GM21529 (cell line): ENCODE measurements around the gene SIX4.
"Not testable (repeated sequence)": the region's sequence is repeated elsewhere in the genome, so short reads cannot be mapped to it uniquely, and the experiment has no call there.

Source experiments
- ATAC-seq: cut with Tn5 transposase; IDR thresholded peaks from one replicate; pipeline ENCODE4 v1.9.1; 2021; ENCODE audit not compliant: unreplicated experiment

Gene SIX4

DNA sequence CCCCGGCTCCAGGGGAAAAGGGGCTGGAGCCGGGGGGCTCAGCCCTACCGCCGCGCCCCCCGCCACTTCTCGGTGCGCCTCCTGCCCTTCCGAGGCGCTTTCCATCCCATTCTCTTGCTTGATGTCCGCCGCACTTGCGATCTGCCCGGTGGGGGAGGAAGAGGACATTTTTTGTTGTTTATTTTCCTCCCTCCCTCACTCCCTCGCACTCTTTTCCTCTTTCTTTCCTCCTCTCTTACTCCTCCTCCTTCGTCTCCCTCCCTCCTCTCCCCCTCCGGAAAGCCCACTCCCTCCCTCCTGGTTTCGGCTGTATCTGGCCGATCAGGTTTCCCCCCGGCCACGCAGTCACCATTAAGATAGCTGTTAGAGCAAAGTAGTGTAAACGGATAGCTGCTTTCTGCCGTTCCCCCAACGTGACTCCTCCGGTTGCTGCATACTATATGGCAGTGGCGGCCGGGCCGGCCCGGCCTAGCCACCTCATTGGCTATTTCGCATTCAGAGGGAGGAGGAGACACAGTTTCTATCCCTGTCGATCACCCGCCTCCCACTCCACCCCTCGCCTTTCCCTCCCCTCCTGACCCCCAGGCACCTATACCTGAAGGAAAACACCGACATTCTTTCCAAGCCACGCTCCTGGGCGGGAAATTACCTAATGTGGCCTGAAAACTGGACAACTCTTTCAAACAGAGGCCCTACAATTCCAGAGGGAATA is at the start of gene SIX4:
Gene SIX4 (minus strand): TSS at position 445 of the 712 bp plus-strand sequence. CDS start 277 bp downstream, at position 168.
- peak; percentile 48 for ATAC-seq

DNA sequence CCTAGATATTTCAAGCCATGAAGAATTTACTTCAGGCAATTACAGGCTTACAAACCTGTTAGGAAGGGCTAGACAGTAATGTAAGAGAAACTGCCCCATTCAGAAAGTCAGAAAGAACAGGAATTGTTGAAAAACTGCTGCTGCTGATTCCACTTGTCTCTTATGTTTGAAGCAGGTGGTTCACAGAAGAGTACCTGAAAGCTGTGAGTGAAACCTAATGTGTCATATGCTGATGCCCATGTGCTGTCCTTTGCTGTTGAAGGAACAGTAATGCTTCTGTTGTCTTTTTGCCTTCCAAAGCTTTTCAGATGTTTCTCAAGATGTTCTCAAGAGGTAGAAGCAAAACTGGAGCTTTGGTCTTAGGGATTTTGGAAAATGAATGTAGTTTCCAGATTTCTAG is 49.4 kb upstream of the SIX4 start:
- peak; percentile 66 for ATAC-seq

- no peak for ATAC-seq
Measured at GRCh38 chr14:60771117-60771516, 47.0 kb upstream of the SIX4 start.

GRCh38 chr14:60768602-60769001 is 44.5 kb upstream of the SIX4 start:
- ATAC-seq = no peak

DNA sequence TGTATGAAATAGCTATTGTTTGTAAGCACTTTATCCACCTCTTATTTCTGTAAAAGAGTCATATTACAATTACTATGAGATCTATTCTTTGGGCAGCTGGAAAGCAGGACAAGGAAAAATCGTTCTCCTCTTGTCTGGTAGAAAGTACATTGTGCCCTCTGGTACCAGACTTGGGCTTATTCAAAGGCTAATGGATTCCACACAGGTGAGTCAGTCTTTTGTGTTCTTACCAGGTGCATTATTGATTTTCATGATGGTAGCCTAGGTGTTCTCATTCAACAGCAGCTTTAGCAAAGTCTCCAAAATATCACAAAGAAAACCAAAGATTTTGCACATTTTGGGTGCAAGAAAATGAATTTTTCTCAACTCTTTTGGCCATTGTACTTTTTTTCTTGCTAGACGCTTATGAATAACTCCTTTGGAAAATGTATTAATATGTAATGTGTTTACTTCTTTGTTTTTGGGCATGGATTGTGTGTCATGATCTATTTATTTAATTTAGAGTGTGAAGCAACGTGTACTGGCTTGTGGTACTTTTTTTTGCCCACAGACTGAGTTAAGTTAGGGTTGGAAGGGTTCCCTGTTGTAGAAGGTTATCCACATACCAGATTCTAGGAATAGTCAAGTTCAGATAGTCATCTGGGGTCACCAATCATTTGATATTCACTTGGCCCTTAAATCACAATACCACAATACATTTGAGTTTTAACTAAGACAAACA is 36.7 kb upstream of the SIX4 start:
- ATAC-seq = no peak

DNA sequence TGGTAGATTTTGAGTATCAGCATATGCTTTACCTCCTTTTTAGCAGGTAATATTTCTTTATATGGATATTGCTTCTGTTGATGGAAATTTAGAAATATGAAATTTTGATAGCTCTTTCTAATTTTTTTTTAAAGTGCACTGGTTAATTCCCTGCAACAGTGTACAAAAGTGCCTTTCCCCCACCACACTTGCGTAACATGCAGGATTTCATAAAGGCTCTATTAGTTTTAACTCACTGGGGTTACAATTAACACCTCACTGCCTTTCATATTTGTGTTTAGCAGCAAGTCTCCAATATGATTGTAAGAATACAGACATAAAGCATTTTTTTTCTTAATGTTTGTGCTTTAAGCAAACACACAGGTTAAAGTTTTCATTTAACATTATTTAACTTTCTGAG is 36.1 kb upstream of the SIX4 start:
- ATAC-seq = no peak

- ATAC-seq = peak; percentile 38
Measured at GRCh38 chr14:60758885-60759284, 34.7 kb upstream of the SIX4 start.

- no peak for ATAC-seq
Measured at GRCh38 chr14:60757567-60758002, 33.4 kb upstream of the SIX4 start.

DNA sequence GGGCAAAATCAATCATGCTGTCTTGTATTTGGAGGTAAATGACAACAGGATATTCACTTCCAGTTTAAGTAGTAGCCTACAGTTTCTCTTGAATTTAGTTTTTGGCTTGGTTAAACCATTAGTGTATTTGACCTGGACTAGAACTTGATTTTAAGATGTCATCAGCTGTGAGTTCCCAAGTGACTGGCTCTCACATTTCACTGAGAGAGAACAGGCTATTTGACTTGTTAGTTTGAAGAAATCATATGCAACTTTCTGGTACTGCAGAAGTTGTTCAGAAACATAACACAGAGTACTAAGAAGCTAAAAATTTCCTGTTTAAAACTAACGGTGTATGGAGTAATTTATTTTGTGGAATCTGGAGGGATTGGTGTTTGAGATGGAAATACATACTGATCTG is 32.7 kb upstream of the SIX4 start:
- ATAC-seq = no peak

DNA sequence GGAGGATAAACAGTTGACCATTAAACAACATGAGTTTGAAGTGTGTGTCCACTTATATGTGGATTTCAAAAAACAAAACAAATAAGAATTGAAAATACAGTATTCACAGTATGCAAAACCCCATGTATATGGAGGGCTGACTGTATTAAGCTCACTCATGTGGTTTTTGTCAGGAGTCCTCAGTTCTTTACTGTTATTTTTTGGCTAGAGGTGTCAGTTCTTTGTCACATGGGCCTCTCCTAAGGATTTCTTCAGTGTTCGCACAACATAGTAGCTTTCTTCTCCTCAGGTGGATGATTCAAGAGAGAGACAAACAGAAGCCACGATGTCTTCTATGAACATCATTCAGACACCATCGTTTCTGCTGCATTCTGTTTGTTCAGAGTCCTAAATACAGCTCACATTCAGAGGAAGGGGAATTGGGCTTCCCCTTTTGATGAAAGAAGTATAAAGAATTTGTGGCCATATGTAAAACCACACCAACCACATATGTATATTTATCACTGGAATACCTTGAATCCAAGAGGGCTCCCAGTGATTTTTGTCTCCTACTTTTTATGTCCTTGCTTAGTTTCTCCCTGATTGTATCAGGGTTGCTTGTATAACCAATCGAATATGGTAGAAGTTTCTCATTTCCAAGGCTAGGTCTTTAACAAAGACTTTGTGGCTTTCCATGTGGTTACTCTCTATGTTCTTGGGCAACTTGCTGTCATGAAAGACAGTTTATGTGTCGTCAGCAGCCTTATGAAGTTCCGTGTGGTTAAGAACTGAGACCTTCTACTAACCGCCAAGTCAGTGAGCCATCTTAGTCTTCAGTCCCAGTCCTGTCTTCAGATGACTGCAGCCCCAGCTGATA is 29.3 kb upstream of the SIX4 start:
- peak; percentile 97 for ATAC-seq

GRCh38 chr14:60744566-60744965 is 20.4 kb upstream of the SIX4 start:
- ATAC-seq = no peak

DNA sequence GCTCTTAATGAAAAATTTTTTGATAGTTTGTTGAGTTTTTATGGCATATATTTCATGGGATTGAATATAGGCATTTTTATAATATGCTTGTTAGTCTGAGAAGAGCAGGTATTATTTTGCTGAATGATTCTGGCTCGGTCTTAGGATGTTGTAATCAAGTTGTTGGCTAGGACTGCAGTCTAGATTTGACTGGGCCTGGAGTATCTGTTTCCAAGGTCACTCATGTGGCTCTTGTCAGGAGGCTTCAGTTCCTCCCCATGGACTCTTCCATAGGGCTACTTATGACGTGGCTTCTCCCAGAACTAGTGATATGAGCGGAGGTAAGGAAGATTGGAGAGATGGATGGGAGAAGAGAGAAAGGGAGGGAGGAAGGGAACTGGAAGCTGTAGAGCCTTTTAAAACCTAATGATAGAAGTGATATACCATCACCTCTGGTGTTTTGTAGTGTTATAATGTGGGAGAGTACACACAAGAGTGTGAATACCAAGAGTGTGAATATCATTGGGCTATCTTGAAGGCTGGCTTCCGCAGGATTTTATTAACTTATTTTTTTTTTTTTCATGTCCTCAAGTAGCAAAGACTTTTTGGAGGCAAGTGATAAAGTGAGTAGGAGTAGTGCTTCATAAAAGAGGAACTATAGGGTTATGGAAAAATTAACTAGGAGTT is 14.8 kb upstream of the SIX4 start:
- ATAC-seq = no peak

DNA sequence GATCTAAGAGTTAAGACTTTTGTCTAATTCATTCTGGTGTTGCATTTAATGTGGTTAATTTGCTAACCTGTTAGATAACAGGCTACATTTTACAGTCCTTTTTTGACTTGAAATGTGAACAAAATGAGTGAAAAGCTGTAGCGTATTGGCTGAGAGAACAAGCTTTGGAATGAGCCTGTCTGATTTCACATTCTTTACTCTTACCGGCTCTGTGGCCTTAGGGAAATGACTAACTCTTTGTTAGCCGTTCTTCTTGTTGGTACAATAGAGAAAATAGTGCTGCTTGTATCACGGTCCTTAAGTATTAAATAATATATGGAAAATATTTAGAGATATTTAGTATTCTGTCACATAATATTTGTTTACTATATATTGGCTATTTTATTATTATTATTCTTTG is 12.3 kb upstream of the SIX4 start:
- ATAC-seq = no peak

DNA sequence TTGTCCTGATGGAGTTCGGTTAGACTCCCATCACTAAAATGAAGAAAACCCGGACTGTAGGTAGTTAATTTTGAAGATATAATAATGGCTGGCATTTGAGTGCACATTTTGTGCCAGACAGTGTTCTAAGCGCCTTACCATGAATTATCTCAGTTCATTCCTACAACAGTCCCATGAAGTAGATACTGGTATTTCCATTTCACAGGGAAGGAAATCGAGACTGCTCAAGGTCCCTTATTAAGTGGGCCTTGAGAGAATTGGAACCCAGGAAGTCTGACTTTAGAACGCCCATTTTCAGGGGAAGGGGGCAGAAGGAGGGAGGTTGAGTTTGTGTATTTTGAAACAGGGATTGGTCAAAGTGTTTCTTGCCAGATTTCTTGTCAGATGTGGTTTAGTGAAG is 11.3 kb upstream of the SIX4 start:
- no peak for ATAC-seq

DNA sequence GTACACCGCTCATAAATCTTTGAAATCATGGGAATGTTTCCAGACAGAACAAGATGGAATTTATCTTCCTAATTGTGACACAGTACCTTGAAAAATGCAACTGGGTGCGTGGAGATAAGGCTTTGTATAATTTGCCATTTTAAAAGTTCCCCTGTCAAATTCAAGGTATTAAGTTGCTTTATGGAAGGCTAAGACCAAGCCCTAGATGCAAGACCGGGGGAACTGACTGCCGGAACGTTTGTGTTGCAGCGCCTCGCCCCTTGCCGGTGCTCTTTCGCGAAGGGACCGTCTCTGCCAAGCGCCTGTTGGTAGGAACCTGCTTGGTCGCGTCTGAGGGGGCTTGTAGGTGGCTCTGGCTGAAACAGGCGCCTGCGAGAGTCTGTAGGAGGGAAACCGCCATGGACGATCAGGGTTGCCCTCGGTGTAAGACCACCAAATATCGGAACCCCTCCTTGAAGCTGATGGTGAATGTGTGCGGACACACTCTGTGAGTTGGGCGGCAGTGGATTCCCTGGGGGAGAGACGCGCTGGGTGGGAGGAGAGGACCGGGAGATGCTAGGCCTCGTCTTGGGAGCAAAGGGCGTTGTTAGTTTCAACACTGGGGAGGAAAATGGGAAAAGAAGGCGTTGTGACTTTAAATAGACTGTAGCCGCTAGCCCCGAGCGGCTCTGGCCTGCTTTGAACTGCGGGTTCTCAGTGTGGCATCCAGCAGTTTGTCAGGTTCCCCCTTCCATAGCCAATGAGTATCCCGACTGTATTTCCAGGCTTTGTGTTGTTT is 10.5 kb upstream of the SIX4 start, which contains the start of gene MNAT1:
Gene MNAT1 (plus strand): TSS at position 297 of the 778 bp plus-strand sequence. CDS start 102 bp downstream, at position 399.
- ATAC-seq = peak; percentile 96

GRCh38 chr14:60732840-60733483 is 8.8 kb upstream of the SIX4 start:
- no peak for ATAC-seq

DNA sequence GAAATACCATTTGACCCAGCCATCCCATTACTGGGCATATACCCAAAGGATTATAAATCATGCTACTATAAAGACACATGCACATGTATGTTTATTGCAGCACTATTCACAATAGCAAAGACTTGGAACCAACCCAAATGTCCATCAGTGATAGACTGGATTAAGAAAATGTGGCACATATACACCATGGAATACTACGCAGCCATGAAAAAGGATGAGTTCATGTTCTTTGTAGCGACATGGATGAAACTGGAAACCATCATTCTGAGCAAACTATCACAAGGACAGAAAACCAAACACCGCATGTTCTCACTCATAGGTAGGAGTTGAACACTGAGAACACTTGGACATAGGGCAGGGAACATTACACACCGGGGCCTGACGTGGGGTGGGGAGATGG is 7.1 kb upstream of the SIX4 start:
- ATAC-seq = not testable (repeated sequence)

DNA sequence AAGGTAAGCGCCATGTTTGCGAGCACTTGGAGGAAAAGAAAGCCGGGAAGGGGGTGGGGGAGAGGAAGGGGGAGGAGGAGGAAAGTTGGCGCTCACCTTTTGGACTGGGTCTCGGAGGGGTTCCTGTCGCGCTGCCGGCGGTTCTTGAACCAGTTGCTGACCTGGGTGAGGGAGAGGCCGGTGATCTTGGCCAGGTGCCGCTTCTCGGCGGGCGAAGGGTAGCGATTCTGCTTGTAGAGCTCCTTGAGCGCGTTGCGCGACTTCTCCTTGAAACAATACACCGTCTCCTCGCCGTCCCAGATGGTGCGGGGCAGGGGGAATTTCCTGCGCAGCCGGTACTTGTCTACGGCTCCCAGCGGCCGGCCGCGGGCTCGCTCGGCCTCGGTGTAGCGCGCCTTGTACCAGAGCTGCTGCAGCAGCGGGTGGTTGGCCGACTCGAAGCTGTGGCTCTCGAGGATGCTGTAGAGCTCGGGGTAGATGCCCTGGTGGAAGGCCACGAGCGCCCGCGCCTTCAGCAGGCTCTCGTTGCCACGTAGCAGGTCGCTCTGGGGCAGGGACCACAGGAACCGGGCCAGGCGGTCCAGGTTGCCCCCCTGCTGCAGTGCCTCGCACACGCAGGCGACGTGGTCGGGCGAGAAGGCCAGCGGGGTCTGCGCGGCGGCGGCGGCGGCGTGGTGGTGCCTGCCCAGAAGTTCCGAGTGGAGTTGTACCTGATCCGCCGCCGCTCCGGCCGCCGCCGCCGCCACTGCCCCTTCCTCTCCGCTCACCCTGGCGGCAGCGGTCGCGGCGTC is 840 bp downstream of the SIX4 start:
- ATAC-seq = peak; percentile 40
